Lung microvascular endothelial cell (primary cell): Measurements from ENCODE around the gene PRKCD. TPM values are rescaled to one million over a fixed set of nuclear protein-coding genes. Genes with fewer than 3 reads are reported as not detected.

Experiments used
- DNase-seq, 2 donors: peaks; one replicate each; pipeline versions ENCODE4 v3.0.0 to v3.0.0-alpha.2; 2010; ENCODE audit warnings: low read depth in 2 of 2
- total RNA-seq: library from RNA; depleted of rRNA; stranded (reverse); fragments of >200 nt; gene quantifications from 2 replicates; pipeline ENCODE4 v1.2.1, GENCODE V29; 2014

Gene PRKCD
- total RNA-seq, 1 donor from 2014 or later = 0.99 TPM

- no peak for DNase-seq
Measured at GRCh38 chr3:53169832-53170324, 8.9 kb downstream of the PRKCD start.

GRCh38 chr3:53170325-53171063, 9.5 kb downstream of the PRKCD start:
- no peak for DNase-seq

GRCh38 chr3:53171064-53171418, 10.0 kb downstream of the PRKCD start:
- DNase-seq = no peak

- DNase-seq = no peak
Measured at GRCh38 chr3:53171827-53172505, 11.0 kb downstream of the PRKCD start.

- no peak for DNase-seq
Measured at GRCh38 chr3:53173107-53173506, 12.1 kb downstream of the PRKCD start.

- no peak for DNase-seq
Measured at GRCh38 chr3:53174346-53175250, 13.6 kb downstream of the PRKCD start.

GRCh38 chr3:53175613-53176540, 14.9 kb downstream of the PRKCD start:
- peak in 1 of 2 donors; percentile 21 for DNase-seq

GRCh38 chr3:53178246-53178645, 17.2 kb downstream of the PRKCD start:
- DNase-seq = no peak

- no peak for DNase-seq
Measured at GRCh38 chr3:53179580-53179979, 18.6 kb downstream of the PRKCD start.

GRCh38 chr3:53180305-53181023, 19.5 kb downstream of the PRKCD start:
- no peak for DNase-seq

GRCh38 chr3:53181024-53181371, 20.0 kb downstream of the PRKCD start:
- no peak for DNase-seq

- no peak for DNase-seq
Measured at GRCh38 chr3:53181528-53181927, 20.5 kb downstream of the PRKCD start.

GRCh38 chr3:53182764-53183355, 21.9 kb downstream of the PRKCD start:
- no peak for DNase-seq

- no peak for DNase-seq
Measured at GRCh38 chr3:53183514-53183913, 22.5 kb downstream of the PRKCD start.

GRCh38 chr3:53184701-53185100, 23.7 kb downstream of the PRKCD start:
- DNase-seq = no peak

GRCh38 chr3:53185761-53186465, 24.9 kb downstream of the PRKCD start:
- no peak for DNase-seq

GRCh38 chr3:53186726-53187125, 25.7 kb downstream of the PRKCD start:
- DNase-seq = no peak

GRCh38 chr3:53187430-53187829, 26.4 kb downstream of the PRKCD start:
- no peak for DNase-seq

- DNase-seq = no peak
Measured at GRCh38 chr3:53188136-53188685, 27.2 kb downstream of the PRKCD start.
